Nephron (organoid): ENCODE data around the gene TMEM208.

Source experiments
- H3K27ac Mint-ChIP-seq, 3 experiments: 2 replicates each; pipeline ENCODE4 v1.8.0; 2020; ENCODE audit warnings: mixed read lengths in 3 of 3, mild to moderate bottlenecking in 2 of 3, moderate library complexity in 1 of 3
- H3K27me3 Mint-ChIP-seq: 2 replicates; pipeline ENCODE4 v1.8.0; 2021; ENCODE audit warnings: low read depth, mild to moderate bottlenecking, moderate library complexity, mixed read lengths
- H3K36me3 Mint-ChIP-seq: 2 replicates; pipeline ENCODE4 v1.8.0; 2020; ENCODE audit warnings: low read depth, mixed read lengths
- H3K4me1 Mint-ChIP-seq: 2 replicates; pipeline ENCODE4 v1.8.0; 2020; ENCODE audit warnings: mixed read lengths
- H3K4me3 Mint-ChIP-seq, 3 experiments: 2 replicates each; pipeline ENCODE4 v1.8.0; 2020; ENCODE audit warnings: mild to moderate bottlenecking in 3 of 3, mixed read lengths in 3 of 3, moderate library complexity in 2 of 3
- H3K9me3 Mint-ChIP-seq: 2 replicates; pipeline ENCODE4 v1.8.0; 2020; ENCODE audit warnings: mixed read lengths
- TF ChIP-seq, protein P1 (sequence below), 3 experiments: fragments of 200-600 bp; sonication (generic); IDR thresholded peaks; one replicate each; pipeline ENCODE4 v1.5.0; 2021; ENCODE audit warnings: antibody characterized with exemption in 3 of 3; ENCODE audit not compliant: unreplicated experiment in 3 of 3

The TMEM208 gene

DNA sequence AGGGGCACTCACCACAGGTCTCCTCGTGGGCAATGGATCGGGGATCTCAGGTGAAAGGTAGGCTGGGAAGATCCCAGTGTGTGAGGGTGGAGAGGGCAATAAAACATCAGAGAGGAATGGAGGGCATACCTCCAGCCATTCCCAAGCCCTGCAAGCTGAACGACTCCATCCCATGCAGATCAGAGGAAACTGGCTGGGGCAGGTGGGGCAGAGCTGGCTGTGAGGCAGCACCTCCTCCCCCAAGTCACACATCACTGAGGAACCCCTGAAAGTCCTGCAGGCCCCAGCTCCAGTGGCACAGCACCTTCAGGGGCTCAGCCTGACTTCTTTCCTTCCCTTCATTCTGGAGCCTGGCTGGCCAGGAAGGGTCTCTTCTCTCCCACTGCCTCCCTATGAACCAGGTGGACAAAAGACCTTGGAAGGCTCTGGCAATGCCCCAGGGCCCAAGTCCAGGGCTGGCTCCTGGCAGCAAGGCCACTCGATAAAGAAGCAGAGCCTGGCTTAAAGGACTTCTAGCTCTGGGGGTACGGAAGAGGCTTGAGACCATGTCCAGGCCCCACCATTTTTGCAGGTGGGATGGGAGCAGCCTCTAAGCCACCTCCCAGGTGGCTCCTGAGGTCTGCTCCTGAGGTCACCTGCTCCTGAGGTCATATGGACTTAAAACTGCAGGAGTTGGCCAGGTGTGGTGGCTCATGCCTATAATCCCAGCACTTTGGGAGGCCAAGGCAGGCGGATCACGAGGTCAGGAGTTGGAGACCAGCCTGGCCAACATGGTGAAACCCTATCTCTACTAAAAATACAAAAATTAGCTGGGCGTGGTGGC is 13.5 kb upstream of the TMEM208 start:
- no peak overlapping the region for H3K4me3 Mint-ChIP-seq
- peaks cover 5% of the 10 kb centered on the region for H3K27me3 Mint-ChIP-seq
- no peaks in the 10 kb centered on the region for H3K36me3 Mint-ChIP-seq
- no peaks in the 10 kb centered on the region for H3K9me3 Mint-ChIP-seq
- H3K27ac Mint-ChIP-seq = peak overlapping the region in 1 of 3 experiments; percentile 50
- TF ChIP-seq, protein P1, sequence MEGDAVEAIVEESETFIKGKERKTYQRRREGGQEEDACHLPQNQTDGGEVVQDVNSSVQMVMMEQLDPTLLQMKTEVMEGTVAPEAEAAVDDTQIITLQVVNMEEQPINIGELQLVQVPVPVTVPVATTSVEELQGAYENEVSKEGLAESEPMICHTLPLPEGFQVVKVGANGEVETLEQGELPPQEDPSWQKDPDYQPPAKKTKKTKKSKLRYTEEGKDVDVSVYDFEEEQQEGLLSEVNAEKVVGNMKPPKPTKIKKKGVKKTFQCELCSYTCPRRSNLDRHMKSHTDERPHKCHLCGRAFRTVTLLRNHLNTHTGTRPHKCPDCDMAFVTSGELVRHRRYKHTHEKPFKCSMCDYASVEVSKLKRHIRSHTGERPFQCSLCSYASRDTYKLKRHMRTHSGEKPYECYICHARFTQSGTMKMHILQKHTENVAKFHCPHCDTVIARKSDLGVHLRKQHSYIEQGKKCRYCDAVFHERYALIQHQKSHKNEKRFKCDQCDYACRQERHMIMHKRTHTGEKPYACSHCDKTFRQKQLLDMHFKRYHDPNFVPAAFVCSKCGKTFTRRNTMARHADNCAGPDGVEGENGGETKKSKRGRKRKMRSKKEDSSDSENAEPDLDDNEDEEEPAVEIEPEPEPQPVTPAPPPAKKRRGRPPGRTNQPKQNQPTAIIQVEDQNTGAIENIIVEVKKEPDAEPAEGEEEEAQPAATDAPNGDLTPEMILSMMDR (IDR thresholded peaks at IDR 0.05; ENCODE audit: unreplicated experiment in 3 of 3) = no peak
- H3K4me1 Mint-ChIP-seq = no peaks in the 10 kb centered on the region

DNA sequence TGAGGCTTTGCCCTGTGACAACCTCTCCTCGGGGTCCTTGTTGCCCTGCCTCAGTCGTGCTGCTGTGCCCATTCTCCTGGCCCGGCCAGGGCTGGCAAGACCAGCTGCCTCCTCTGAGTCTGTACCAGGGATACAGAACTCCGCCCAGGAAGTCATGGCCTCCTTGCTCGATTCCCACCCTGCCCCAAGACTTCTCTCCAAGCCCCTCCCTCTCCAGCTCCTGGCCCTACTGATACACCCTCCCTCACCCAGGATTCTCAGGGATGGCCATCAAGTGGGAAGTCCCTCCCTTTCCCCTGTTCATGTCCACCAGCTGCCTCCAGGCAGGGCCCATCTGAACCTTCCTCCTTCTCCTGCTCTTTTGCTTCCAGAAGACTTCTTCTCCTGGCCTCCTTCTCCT is 11.2 kb upstream of the TMEM208 start:
- Mint-ChIP-seq H3K27ac (no peak overlapping the region), H3K9me3 (no peaks in the 10 kb centered on the region), H3K27me3 (peaks cover 5% of the 10 kb centered on the region), H3K4me3 (no peak overlapping the region), H3K36me3 (no peaks in the 10 kb centered on the region), H3K4me1 (no peaks in the 10 kb centered on the region)
- TF ChIP-seq, protein P1 (IDR thresholded peaks at IDR 0.05; ENCODE audit: unreplicated experiment in 3 of 3) = no peak

DNA sequence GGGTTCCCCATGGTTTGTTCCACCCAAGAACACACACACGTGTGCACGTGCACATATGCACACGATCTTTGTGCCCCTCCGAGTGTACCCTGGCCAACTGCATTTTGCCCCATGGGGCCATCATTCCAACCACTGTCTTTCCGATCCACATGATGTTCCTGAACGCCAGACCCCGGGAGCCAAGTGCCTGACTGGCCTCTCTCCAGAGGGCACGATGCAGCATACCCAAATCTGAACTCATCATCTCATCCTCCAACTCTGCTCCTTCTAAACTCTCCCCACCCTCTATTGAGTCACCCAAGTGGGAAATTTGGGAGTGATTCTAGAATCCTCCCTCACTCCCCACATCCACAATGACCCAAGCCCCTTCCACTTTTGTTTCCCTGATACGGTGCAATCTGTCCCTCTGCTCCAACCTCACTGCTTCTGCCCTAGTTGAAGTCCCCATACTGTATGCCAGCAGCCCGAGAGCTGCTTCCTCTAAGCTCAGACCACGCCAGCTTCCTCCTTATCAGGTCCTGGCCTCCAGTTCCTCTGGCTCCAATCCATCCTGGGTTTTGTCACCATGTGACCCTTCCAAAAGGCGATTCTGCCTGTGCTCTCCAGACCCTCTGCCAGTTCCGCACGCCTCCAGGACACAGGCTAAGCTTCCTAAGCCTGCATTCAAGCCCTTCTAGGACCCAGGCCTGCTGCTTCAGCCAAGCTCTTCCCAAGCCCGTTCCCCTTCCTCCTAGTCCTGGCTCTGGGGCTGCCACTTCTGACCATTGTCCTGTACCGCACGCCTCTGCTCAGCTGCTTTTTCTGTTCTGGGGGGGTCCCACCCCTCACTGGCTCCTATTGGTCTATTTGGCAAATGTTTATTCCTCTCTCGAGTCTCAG is 10.1 kb upstream of the TMEM208 start:
- Mint-ChIP-seq H3K4me3 (no peak overlapping the region), H3K4me1 (no peaks in the 10 kb centered on the region), H3K9me3 (no peaks in the 10 kb centered on the region), H3K27me3 (peaks cover 5% of the 10 kb centered on the region), H3K27ac (no peak overlapping the region), H3K36me3 (no peaks in the 10 kb centered on the region)
- TF ChIP-seq, protein P1 (IDR thresholded peaks at IDR 0.05; ENCODE audit: unreplicated experiment in 3 of 3) = no peak

DNA sequence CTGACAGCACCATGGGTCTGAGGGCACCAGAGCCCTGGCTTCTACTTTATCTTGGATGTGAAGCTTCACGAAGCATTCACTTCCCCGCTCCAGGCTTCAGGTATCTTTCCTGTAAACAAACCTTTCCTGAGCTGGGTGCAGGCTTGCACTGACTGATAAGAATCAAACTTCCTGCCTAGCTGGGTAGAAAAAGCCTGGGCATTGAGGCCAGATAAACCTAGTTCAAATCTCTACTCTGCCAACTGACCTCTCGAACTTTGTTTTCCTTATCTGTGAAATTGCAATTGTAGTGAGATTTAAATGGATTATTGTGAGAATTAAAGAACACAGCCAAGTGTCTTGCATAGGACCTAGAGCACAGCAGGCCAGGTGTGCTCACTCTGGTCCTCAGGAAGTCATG is 2.9 kb upstream of the TMEM208 start:
- TF ChIP-seq, protein P1 (IDR thresholded peaks at IDR 0.05; ENCODE audit: unreplicated experiment in 3 of 3) = no peak
- H3K4me3 Mint-ChIP-seq = no peak overlapping the region
- H3K9me3 Mint-ChIP-seq = no peaks in the 10 kb centered on the region
- no peak overlapping the region for H3K27ac Mint-ChIP-seq
- peaks cover 25% of the 10 kb centered on the region for H3K4me1 Mint-ChIP-seq
- H3K36me3 Mint-ChIP-seq = peaks cover 4% of the 10 kb centered on the region
- no peaks in the 10 kb centered on the region for H3K27me3 Mint-ChIP-seq

DNA sequence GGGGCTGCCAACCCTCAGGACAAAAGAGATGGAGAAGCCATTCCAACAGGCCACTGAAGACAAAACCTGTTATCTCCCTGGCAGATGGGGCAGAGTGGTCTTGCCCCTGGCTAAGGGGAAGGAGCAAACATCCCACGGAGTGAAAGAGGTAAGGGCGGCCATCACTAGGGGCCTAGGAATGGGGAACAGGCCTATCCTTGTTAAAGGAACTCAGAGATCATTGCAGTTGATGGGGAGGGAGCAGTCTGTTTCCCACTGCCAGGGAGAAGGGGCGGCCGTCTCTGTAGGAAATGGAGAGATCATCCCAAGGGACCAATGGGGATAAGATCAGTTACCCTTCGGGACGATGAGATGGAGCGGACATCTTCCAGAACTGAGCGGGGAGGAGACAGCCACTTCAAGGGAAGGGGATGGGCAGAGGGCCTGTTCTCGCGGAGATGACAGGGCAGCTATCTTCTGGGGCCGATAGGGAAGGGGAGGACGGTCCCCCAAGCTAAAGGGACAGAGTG is 581 bp upstream of the TMEM208 start:
- TF ChIP-seq, protein P1 (IDR thresholded peaks at IDR 0.05; ENCODE audit: unreplicated experiment in 3 of 3) = no peak
- peaks cover 13% of the 10 kb centered on the region for H3K36me3 Mint-ChIP-seq
- H3K4me1 Mint-ChIP-seq = peaks cover 25% of the 10 kb centered on the region
- H3K9me3 Mint-ChIP-seq = no peaks in the 10 kb centered on the region
- peak overlapping the region; percentile 99 to 100 (median 99) for H3K4me3 Mint-ChIP-seq
- H3K27me3 Mint-ChIP-seq = no peaks in the 10 kb centered on the region
- peak overlapping the region; percentile 77 to 93 (median 81) for H3K27ac Mint-ChIP-seq
